Upper lobe of left lung (tissue), 6 donors: ENCODE data around the gene C1orf185. TPM values are rescaled to one million over a fixed set of nuclear protein-coding genes. Genes with fewer than 3 reads are reported as not detected.

ENCODE experiments used
- ATAC-seq, 2 donors: fragments of 200-7000 bp; cut with Tn5 transposase; one replicate each; pipeline ENCODE4 v1.9.1; 2022; ENCODE audit warnings: mild to moderate bottlenecking in 2 of 2, moderate library complexity in 2 of 2; ENCODE audit not compliant: low FRiP score in 2 of 2
- DNase-seq, 2 donors: peaks; one replicate each; pipeline ENCODE4 v3.0.0-alpha.2; 2019 to 2020
- H3K27ac ChIP-seq, 4 donors: fragments of 200-600 bp; sonication (generic); one replicate each; pipeline ENCODE4 v1.5.1; 2016 to 2019
- H3K27me3 ChIP-seq, 4 donors: fragments of 200-600 bp; sonication (generic); one replicate each; pipeline ENCODE4 v1.5.1; 2017 to 2019
- H3K36me3 ChIP-seq, 4 donors: fragments of 200-600 bp; sonication (generic); one replicate each; pipeline ENCODE4 v1.5.1; 2016 to 2019
- H3K4me1 ChIP-seq, 4 donors: fragments of 200-600 bp; sonication (generic); one replicate each; pipeline ENCODE4 v1.5.1; 2018 to 2019
- H3K4me3 ChIP-seq, 4 donors: fragments of 200-600 bp; sonication (generic); one replicate each; pipeline ENCODE4 v1.5.1; 2017 to 2019; ENCODE audit warnings: mild to moderate bottlenecking in 2 of 4, moderate library complexity in 1 of 4
- H3K9me3 ChIP-seq, 4 donors: fragments of 200-600 bp; sonication (generic); one replicate each; pipeline ENCODE4 v1.5.1; 2018 to 2019
- CTCF ChIP-seq, 6 experiments: fragments of 450-650 bp in 4 of 6; fragments of 200-600 bp in 2 of 6; sonication (generic) in 2 of 6; IDR thresholded peaks; one replicate each; pipeline ENCODE4 v1.5.1; 2016 to 2019; ENCODE audit warnings: antibody characterized with exemption in 6 of 6
- EP300 ChIP-seq, 4 donors: sonication (generic); formaldehyde crosslinking; IDR thresholded peaks; one replicate each; pipeline ENCODE4 v1.5.1; 2017; ENCODE audit warnings: antibody characterized with exemption in 4 of 4, control low read depth in 2 of 4
- POLR2A ChIP-seq, 4 donors: fragments of 450-650 bp; IDR thresholded peaks; one replicate each; pipeline ENCODE4 v1.5.1; 2016 to 2017; ENCODE audit warnings: antibody characterized with exemption in 4 of 4, mild to moderate bottlenecking in 2 of 4
- POLR2AphosphoS5 ChIP-seq, 2 donors: sonication (generic); formaldehyde crosslinking; IDR thresholded peaks; one replicate each; pipeline ENCODE4 v1.5.1; 2017; ENCODE audit warnings: antibody characterized with exemption in 2 of 2
- WGBS, 2 donors: methylation state at CpG; one replicate each; pipeline ENCODE4 v1.1.5; 2017 to 2018; 5-methylcytosine and 5-hydroxymethylcytosine counted together
- total RNA-seq, 6 donors: library from RNA; depleted of rRNA in 4 of 6; stranded (reverse); fragments of >200 nt in 4 of 6; gene quantifications; one replicate each; pipeline versions ENCODE4 v1.1.0 to v1.2.1, GENCODE V29; 2016 to 2021
- donor health status: DM: no; HTN: no; CAD: no; lungs with moderate emphysema.
- donor health status: DM: no; HTN: yes; CAD: no; lungs with severe emphysema.

Gene C1orf185
- total RNA-seq, 6 donors from 2014 or later, result not detected

DNA sequence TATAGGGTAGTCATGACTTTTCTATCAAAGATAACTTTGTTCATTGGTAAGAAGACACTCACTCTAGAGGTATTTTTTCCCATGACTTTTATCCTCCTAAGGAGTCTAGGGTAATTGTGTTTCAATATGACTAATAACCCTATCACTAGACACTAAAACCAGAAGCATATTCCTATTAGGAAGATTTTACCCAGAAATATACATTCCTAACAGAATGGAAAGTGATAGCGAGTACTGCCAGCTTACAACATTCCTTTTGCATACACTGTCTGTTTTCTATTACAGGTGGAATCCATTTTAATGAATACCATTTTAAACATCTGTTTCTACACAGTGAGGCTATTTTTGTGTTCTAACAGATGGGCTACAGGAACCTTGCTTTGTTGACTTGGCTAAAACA, 31.4 kb upstream of the C1orf185 start:
- 83 to 97% methylated on average over 1 of the region's 1 CpG for WGBS, 2 donors

GRCh38 chr1:51071291-51072042, 30.6 kb upstream of the C1orf185 start:
- TF ChIP-seq EP300 (IDR thresholded peaks at IDR 0.05) (no peak), POLR2A (IDR thresholded peaks at IDR 0.05) (no peak), CTCF (IDR thresholded peaks at IDR 0.05) (no peak), POLR2AphosphoS5 (IDR thresholded peaks at IDR 0.05) (no peak)
- WGBS, 2 donors, result 80 to 84% methylated on average over 8 to 11 of the region's 11 CpGs
- DNase-seq (no peak), ATAC-seq (no peak)
- Histone ChIP-seq H3K4me3 (no peak overlapping the region), H3K27ac (no peak overlapping the region), H3K4me1 (no peaks in the 10 kb centered on the region), H3K27me3 (no peaks in the 10 kb centered on the region), H3K9me3 (no peaks in the 10 kb centered on the region), H3K36me3 (no peaks in the 10 kb centered on the region)

More for the DNA sequence above, 31.4 kb upstream of the C1orf185 start:
- no peaks in the 10 kb centered on the region for H3K4me1 ChIP-seq
- H3K9me3 ChIP-seq, result no peaks in the 10 kb centered on the region
- TF ChIP-seq EP300 (IDR thresholded peaks at IDR 0.05) (no peak), CTCF (IDR thresholded peaks at IDR 0.05) (no peak), POLR2AphosphoS5 (IDR thresholded peaks at IDR 0.05) (no peak), POLR2A (IDR thresholded peaks at IDR 0.05) (no peak)
- DNase-seq (no peak), ATAC-seq (no peak)
- H3K4me3 ChIP-seq, result no peak overlapping the region
- H3K36me3 ChIP-seq, result no peaks in the 10 kb centered on the region
- no peak overlapping the region for H3K27ac ChIP-seq
- no peaks in the 10 kb centered on the region for H3K27me3 ChIP-seq

GRCh38 chr1:51072043-51072439, 30.0 kb upstream of the C1orf185 start:
- Histone ChIP-seq H3K36me3 (no peaks in the 10 kb centered on the region), H3K27ac (no peak overlapping the region), H3K27me3 (no peaks in the 10 kb centered on the region), H3K9me3 (no peaks in the 10 kb centered on the region), H3K4me1 (no peaks in the 10 kb centered on the region), H3K4me3 (no peak overlapping the region)
- ATAC-seq, result peak in 1 of 2 donors; percentile 26
- 74 to 90% methylated on average over 10 to 16 of the region's 16 CpGs for WGBS, 2 donors
- TF ChIP-seq POLR2A (IDR thresholded peaks at IDR 0.05) (no peak), EP300 (IDR thresholded peaks at IDR 0.05) (no peak)
- DNase-seq, result peak in 1 of 2 donors; percentile 45

DNA sequence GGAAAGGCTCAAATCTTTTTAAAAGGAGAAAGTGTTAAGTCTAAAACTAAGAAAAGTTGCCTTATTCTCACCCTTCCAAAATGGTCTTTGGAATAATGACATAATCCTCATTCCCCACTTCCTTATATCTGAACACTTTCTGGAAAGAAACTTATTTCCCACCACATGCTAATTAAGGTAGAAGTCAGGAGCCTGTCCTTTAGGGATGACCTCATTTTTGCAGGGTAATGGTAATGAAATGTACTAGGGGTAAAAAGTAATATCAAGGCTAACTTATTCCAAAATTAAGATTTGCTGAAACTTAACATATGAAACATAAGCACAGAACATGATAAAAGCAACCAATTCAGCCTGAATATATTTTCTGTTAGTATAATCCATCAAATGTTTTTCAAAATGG, 29.4 kb upstream of the C1orf185 start:
- no peak overlapping the region for H3K27ac ChIP-seq
- no peaks in the 10 kb centered on the region for H3K4me1 ChIP-seq
- no peaks in the 10 kb centered on the region for H3K9me3 ChIP-seq
- DNase-seq, result no peak
- no peaks in the 10 kb centered on the region for H3K27me3 ChIP-seq
- no peaks in the 10 kb centered on the region for H3K36me3 ChIP-seq
- no peak overlapping the region for H3K4me3 ChIP-seq
- ATAC-seq, result no peak
- TF ChIP-seq CTCF (IDR thresholded peaks at IDR 0.05) (no peak), POLR2A (IDR thresholded peaks at IDR 0.05) (no peak), POLR2AphosphoS5 (IDR thresholded peaks at IDR 0.05) (no peak), EP300 (IDR thresholded peaks at IDR 0.05) (no peak)

GRCh38 chr1:51073456-51073855, 28.6 kb upstream of the C1orf185 start:
- 90 to 95% methylated on average over 1 of the region's 1 CpG for WGBS, 2 donors
- DNase-seq, result no peak
- Histone ChIP-seq H3K36me3 (no peaks in the 10 kb centered on the region), H3K4me1 (no peaks in the 10 kb centered on the region), H3K9me3 (no peaks in the 10 kb centered on the region), H3K4me3 (no peak overlapping the region), H3K27ac (no peak overlapping the region), H3K27me3 (no peaks in the 10 kb centered on the region)
- TF ChIP-seq EP300 (IDR thresholded peaks at IDR 0.05) (no peak), POLR2A (IDR thresholded peaks at IDR 0.05) (no peak), POLR2AphosphoS5 (IDR thresholded peaks at IDR 0.05) (no peak), CTCF (IDR thresholded peaks at IDR 0.05) (no peak)
- no peak for ATAC-seq
